Measurements from ENCODE around the gene ARHGEF25.

Gene ARHGEF25

DNA sequence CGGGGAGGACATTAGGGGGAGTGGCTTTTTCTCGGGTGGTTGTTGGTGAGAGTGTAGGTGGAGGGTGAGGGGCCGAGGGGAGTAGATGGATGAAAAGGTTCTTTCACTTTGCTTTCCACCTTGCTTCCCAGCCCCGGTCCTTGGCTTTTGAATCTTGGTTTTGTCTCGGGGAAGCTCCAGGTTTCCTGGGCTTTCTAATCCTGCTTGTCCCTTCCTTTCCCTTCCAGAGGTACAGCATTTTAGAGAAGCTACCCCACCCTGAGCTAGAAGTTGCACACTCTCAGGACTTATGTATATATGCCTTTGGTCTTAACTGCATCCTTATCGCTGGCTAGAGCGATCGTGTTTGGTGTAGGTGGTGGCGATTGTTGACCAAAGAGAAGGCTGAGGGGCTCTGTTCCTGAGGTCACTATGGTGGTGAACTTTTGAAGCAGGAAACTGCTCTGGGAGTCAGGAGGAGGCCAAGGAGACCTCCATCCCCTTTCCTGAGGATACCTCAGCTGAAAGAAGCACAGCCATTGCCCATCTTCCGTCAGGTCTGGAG is 19.4 kb upstream of the ARHGEF25 start:
- H3K27ac ChIP-seq (ENCODE audit: poor library complexity, severe bottlenecking) = peak overlapping the region; percentile 43

GRCh38 chr12:57592551-57593165 is 18.6 kb upstream of the ARHGEF25 start:
- Histone ChIP-seq H3K4me3 (ENCODE audit: severe bottlenecking) (no peak overlapping the region), H3K27ac (ENCODE audit: poor library complexity, severe bottlenecking) (peak overlapping the region; percentile 43), H3K4me1 (ENCODE audit: insufficient read depth, poor library complexity, severe bottlenecking) (peaks cover 13% of the 10 kb centered on the region), H3K27me3 (ENCODE audit: insufficient read depth, poor library complexity, severe bottlenecking) (no peaks in the 10 kb centered on the region), H3K36me3 (ENCODE audit: low read depth) (peaks cover 34% of the 10 kb centered on the region), H3K9me3 (ENCODE audit: severe bottlenecking) (no peaks in the 10 kb centered on the region)
- TF ChIP-seq, protein P1, sequence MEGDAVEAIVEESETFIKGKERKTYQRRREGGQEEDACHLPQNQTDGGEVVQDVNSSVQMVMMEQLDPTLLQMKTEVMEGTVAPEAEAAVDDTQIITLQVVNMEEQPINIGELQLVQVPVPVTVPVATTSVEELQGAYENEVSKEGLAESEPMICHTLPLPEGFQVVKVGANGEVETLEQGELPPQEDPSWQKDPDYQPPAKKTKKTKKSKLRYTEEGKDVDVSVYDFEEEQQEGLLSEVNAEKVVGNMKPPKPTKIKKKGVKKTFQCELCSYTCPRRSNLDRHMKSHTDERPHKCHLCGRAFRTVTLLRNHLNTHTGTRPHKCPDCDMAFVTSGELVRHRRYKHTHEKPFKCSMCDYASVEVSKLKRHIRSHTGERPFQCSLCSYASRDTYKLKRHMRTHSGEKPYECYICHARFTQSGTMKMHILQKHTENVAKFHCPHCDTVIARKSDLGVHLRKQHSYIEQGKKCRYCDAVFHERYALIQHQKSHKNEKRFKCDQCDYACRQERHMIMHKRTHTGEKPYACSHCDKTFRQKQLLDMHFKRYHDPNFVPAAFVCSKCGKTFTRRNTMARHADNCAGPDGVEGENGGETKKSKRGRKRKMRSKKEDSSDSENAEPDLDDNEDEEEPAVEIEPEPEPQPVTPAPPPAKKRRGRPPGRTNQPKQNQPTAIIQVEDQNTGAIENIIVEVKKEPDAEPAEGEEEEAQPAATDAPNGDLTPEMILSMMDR (IDR thresholded peaks at IDR 0.05; ENCODE audit: poor library complexity, severe bottlenecking) = no peak
- DNase-seq (ENCODE audit: low spot score) (no peak), ATAC-seq (ENCODE audit: low read depth) (peak; percentile 30; the same call in 1 of the 3 replicates)

More for the DNA sequence above, 19.4 kb upstream of the ARHGEF25 start:
- H3K4me1 ChIP-seq (ENCODE audit: insufficient read depth, poor library complexity, severe bottlenecking) = peaks cover 13% of the 10 kb centered on the region
- H3K27me3 ChIP-seq (ENCODE audit: insufficient read depth, poor library complexity, severe bottlenecking) = no peaks in the 10 kb centered on the region
- TF ChIP-seq, protein P1 (IDR thresholded peaks at IDR 0.05; ENCODE audit: poor library complexity, severe bottlenecking) = no peak
- no peaks in the 10 kb centered on the region for H3K9me3 ChIP-seq (ENCODE audit: severe bottlenecking)
- no peak for DNase-seq (ENCODE audit: low spot score)
- peaks cover 26% of the 10 kb centered on the region for H3K36me3 ChIP-seq (ENCODE audit: low read depth)
- H3K4me3 ChIP-seq (ENCODE audit: severe bottlenecking) = peak overlapping the region; percentile 77
- ATAC-seq (ENCODE audit: low read depth) = no peak

DNA sequence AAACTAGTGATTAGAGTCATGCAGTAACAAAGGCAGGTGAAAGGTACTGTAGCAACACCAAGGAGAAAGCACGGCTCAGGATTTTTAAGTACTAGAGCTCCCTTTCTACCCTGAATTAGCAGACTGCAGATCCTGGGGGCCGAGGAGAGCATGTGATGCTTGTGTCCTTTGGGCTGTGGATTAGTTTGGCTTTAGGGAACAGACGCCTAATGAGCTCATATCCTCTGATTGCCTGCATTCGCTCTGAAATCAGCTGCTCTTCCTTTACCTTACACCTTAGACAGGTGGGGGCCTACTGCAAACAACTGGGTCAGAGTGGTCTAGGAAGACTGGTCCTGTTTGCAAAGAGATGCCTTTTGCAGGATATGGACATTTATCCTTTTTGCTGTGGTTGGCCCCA is 18.0 kb upstream of the ARHGEF25 start:
- H3K4me3 ChIP-seq (ENCODE audit: severe bottlenecking) = no peak overlapping the region

GRCh38 chr12:57600395-57600794 is 10.8 kb upstream of the ARHGEF25 start:
- no peak overlapping the region for H3K27ac ChIP-seq (ENCODE audit: poor library complexity, severe bottlenecking)
- H3K4me3 ChIP-seq (ENCODE audit: severe bottlenecking) = no peak overlapping the region
- H3K9me3 ChIP-seq (ENCODE audit: severe bottlenecking) = no peaks in the 10 kb centered on the region
- H3K27me3 ChIP-seq (ENCODE audit: insufficient read depth, poor library complexity, severe bottlenecking) = no peaks in the 10 kb centered on the region
- H3K4me1 ChIP-seq (ENCODE audit: insufficient read depth, poor library complexity, severe bottlenecking) = peaks cover 5% of the 10 kb centered on the region
- DNase-seq (ENCODE audit: low spot score) (no peak), ATAC-seq (ENCODE audit: low read depth) (no peak)
- peaks cover 37% of the 10 kb centered on the region for H3K36me3 ChIP-seq (ENCODE audit: low read depth)
- TF ChIP-seq, protein P1 (IDR thresholded peaks at IDR 0.05; ENCODE audit: poor library complexity, severe bottlenecking) = no peak

More for the DNA sequence above, 18.0 kb upstream of the ARHGEF25 start:
- no peak for DNase-seq (ENCODE audit: low spot score)
- H3K27ac ChIP-seq (ENCODE audit: poor library complexity, severe bottlenecking) = no peak overlapping the region
- peaks cover 13% of the 10 kb centered on the region for H3K4me1 ChIP-seq (ENCODE audit: insufficient read depth, poor library complexity, severe bottlenecking)
- TF ChIP-seq, protein P1 (IDR thresholded peaks at IDR 0.05; ENCODE audit: poor library complexity, severe bottlenecking) = no peak
- no peak for ATAC-seq (ENCODE audit: low read depth)
- peaks cover 34% of the 10 kb centered on the region for H3K36me3 ChIP-seq (ENCODE audit: low read depth)
- no peaks in the 10 kb centered on the region for H3K27me3 ChIP-seq (ENCODE audit: insufficient read depth, poor library complexity, severe bottlenecking)
- H3K9me3 ChIP-seq (ENCODE audit: severe bottlenecking) = no peaks in the 10 kb centered on the region

- Histone ChIP-seq H3K27me3 (ENCODE audit: insufficient read depth, poor library complexity, severe bottlenecking) (no peaks in the 10 kb centered on the region), H3K27ac (ENCODE audit: poor library complexity, severe bottlenecking) (no peak overlapping the region), H3K9me3 (ENCODE audit: severe bottlenecking) (no peaks in the 10 kb centered on the region), H3K4me1 (ENCODE audit: insufficient read depth, poor library complexity, severe bottlenecking) (peaks cover 5% of the 10 kb centered on the region), H3K4me3 (ENCODE audit: severe bottlenecking) (no peak overlapping the region), H3K36me3 (ENCODE audit: low read depth) (peaks cover 21% of the 10 kb centered on the region)
- TF ChIP-seq, protein P1 (IDR thresholded peaks at IDR 0.05; ENCODE audit: poor library complexity, severe bottlenecking) = no peak
- ATAC-seq (ENCODE audit: low read depth) (no peak), DNase-seq (ENCODE audit: low spot score) (no peak)
These were observed 8.7 kb upstream of the ARHGEF25 start for GRCh38 chr12:57602544-57602943.
